Measurements from ENCODE around the gene NUP160. TPM values are rescaled to one million over a fixed set of nuclear protein-coding genes. Genes with fewer than 3 reads are reported as not detected.
"Not testable (repeated sequence)": the region's sequence is repeated elsewhere in the genome, so short reads cannot be mapped to it uniquely, and the experiment has no call there.

Gene NUP160
- total RNA-seq, 3 donors from 2014 or later (not counting 1 experiment from before 2014, with no cell fraction given) = 36.6 to 53.3 (median 43.5) TPM

DNA sequence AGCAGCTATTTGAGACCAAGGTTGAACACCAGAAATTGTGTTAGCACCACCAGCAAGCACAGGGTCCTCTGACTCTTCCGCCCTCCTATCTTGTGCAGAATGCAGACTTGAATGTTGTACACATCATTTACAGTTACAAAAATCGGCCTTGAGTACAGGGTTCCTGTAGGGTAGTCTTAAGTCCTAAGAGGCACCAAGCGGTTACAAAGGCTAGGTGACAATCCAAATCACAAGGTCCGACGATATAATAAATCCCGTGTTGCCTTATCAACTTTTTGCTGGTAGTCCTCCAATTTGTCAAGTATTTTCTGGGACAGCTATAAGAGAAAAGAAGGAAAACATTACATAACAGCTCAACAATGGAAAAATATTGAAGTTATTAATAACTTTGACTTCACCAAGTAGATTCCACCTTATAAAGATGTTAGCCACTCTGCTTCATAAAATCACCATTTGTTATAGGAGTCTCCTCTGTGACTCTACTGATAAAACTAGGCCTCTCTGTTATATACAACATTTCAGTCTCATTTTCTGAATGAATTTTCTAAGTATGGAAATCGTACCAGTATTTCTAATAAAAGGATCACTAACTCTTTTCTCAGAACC is 69.2 kb downstream of the NUP160 start:
- no peak overlapping the region for H3K27ac ChIP-seq (ENCODE audit: low read length)
- no peaks in the 10 kb centered on the region for H3K27me3 ChIP-seq (ENCODE audit: control insufficient read depth, insufficient read depth, low read length)
- H3K9me3 ChIP-seq (ENCODE audit: control insufficient read depth, insufficient read depth, low read length) = no peaks in the 10 kb centered on the region
- H3K4me1 Mint-ChIP-seq = no peaks in the 10 kb centered on the region
- H3K36me3 ChIP-seq (ENCODE audit: control insufficient read depth, insufficient read depth, low read length) = peaks cover 52% of the 10 kb centered on the region
- no peak overlapping the region for H3K4me3 Mint-ChIP-seq
- intact Hi-C loops (cut with micrococcal nuclease) = no loop called here
- peaks cover 12% of the 10 kb centered on the region for H3K36me3 Mint-ChIP-seq
- TF ChIP-seq, protein P1, sequence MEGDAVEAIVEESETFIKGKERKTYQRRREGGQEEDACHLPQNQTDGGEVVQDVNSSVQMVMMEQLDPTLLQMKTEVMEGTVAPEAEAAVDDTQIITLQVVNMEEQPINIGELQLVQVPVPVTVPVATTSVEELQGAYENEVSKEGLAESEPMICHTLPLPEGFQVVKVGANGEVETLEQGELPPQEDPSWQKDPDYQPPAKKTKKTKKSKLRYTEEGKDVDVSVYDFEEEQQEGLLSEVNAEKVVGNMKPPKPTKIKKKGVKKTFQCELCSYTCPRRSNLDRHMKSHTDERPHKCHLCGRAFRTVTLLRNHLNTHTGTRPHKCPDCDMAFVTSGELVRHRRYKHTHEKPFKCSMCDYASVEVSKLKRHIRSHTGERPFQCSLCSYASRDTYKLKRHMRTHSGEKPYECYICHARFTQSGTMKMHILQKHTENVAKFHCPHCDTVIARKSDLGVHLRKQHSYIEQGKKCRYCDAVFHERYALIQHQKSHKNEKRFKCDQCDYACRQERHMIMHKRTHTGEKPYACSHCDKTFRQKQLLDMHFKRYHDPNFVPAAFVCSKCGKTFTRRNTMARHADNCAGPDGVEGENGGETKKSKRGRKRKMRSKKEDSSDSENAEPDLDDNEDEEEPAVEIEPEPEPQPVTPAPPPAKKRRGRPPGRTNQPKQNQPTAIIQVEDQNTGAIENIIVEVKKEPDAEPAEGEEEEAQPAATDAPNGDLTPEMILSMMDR (IDR thresholded peaks at IDR 0.05) = no peak
- H3K9me3 Mint-ChIP-seq = no peaks in the 10 kb centered on the region
- no peaks in the 10 kb centered on the region for H3K4me1 ChIP-seq (ENCODE audit: control insufficient read depth, insufficient read depth, low read length)
- DNase-seq (no peak), ATAC-seq (no peak)
- H3K27me3 Mint-ChIP-seq (ENCODE audit: low read depth in 2 of 2) = no peaks in the 10 kb centered on the region
- H3K4me3 ChIP-seq (ENCODE audit: low read length) = no peak overlapping the region
- WGBS (ENCODE audit: insufficient coverage) = 100% methylated on average over 6 of the region's 7 CpGs
- no peak overlapping the region for H3K27ac Mint-ChIP-seq

DNA sequence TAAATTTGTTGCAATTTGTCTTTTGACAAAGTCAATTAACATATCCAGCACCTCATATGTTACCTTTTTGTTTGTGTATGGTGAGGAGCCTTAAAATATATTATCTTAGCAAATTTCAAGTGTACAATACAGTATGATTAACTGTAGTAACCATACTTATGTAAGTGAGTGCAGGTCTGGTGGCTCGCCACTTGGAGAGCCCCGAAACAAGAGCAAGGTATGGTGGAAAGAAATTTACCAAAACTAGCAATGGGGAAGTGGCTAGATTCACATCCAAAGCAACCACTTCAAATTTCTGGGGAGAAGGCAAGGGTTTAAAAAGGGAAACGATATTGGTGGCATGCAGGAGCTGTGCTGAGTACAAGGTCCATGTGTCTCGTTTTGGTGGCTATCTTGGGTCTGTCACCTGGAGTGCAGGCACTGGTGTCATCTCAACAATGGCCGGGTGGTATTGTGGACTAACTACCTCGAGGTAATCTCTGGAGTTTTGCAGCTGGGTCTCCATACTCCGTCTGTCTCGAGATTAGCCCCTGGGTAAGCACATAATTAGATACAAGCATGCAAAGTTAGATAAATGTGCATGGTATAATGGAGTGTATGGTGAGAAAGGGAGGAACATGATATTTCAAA is 72.8 kb downstream of the NUP160 start:
- TF ChIP-seq, protein P1 (IDR thresholded peaks at IDR 0.05) = no peak
- WGBS (ENCODE audit: insufficient coverage) = 90% methylated on average over 8 of the region's 8 CpGs
- H3K4me1 ChIP-seq (ENCODE audit: control insufficient read depth, insufficient read depth, low read length) = no peaks in the 10 kb centered on the region
- Mint-ChIP-seq H3K36me3 (peaks cover 8% of the 10 kb centered on the region), H3K9me3 (no peaks in the 10 kb centered on the region), H3K27ac (no peak overlapping the region), H3K4me3 (no peak overlapping the region), H3K27me3 (ENCODE audit: low read depth in 2 of 2) (no peaks in the 10 kb centered on the region), H3K4me1 (no peaks in the 10 kb centered on the region)
- ATAC-seq = no peak
- DNase-seq = no peak
- peaks cover 29% of the 10 kb centered on the region for H3K36me3 ChIP-seq (ENCODE audit: control insufficient read depth, insufficient read depth, low read length)
- H3K27me3 ChIP-seq (ENCODE audit: control insufficient read depth, insufficient read depth, low read length) = no peaks in the 10 kb centered on the region
- no peaks in the 10 kb centered on the region for H3K9me3 ChIP-seq (ENCODE audit: control insufficient read depth, insufficient read depth, low read length)
- no peak overlapping the region for H3K4me3 ChIP-seq (ENCODE audit: low read length)
- no peak overlapping the region for H3K27ac ChIP-seq (ENCODE audit: low read length)
- intact Hi-C loops (cut with micrococcal nuclease) = no loop called here

DNA sequence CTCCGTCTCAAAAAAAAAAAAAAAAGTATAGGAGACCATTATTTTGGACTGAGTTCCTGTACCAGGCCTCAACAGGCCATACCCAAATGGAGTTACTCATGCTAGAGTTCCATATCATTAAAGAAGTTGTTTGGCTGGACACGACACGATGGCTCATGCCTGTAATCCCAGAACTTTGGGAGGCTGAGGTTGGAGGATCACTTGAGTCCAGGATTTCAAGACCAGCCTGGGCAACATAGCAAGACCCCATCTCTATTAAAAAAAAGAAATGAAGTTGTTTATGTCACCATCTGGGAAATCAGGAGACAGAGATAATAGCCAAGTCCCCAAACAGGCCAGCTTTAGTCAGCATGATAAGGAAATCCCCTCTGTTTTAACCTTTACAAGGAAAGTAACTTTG is 74.3 kb downstream of the NUP160 start:
- Mint-ChIP-seq H3K27ac (no peak overlapping the region), H3K27me3 (ENCODE audit: low read depth in 2 of 2) (no peaks in the 10 kb centered on the region), H3K4me3 (no peak overlapping the region), H3K36me3 (peaks cover 1% of the 10 kb centered on the region), H3K4me1 (no peaks in the 10 kb centered on the region), H3K9me3 (no peaks in the 10 kb centered on the region)
- no peaks in the 10 kb centered on the region for H3K9me3 ChIP-seq (ENCODE audit: control insufficient read depth, insufficient read depth, low read length)
- H3K27ac ChIP-seq (ENCODE audit: low read length) = no peak overlapping the region
- intact Hi-C loops (cut with micrococcal nuclease) = no loop called here
- H3K36me3 ChIP-seq (ENCODE audit: control insufficient read depth, insufficient read depth, low read length) = peaks cover 17% of the 10 kb centered on the region
- TF ChIP-seq, protein P1 (IDR thresholded peaks at IDR 0.05) = no peak
- H3K27me3 ChIP-seq (ENCODE audit: control insufficient read depth, insufficient read depth, low read length) = no peaks in the 10 kb centered on the region
- 100% methylated on average over 3 of the region's 3 CpGs for WGBS (ENCODE audit: insufficient coverage)
- no peak overlapping the region for H3K4me3 ChIP-seq (ENCODE audit: low read length)
- no peaks in the 10 kb centered on the region for H3K4me1 ChIP-seq (ENCODE audit: control insufficient read depth, insufficient read depth, low read length)
- ATAC-seq (no peak), DNase-seq (no peak)

DNA sequence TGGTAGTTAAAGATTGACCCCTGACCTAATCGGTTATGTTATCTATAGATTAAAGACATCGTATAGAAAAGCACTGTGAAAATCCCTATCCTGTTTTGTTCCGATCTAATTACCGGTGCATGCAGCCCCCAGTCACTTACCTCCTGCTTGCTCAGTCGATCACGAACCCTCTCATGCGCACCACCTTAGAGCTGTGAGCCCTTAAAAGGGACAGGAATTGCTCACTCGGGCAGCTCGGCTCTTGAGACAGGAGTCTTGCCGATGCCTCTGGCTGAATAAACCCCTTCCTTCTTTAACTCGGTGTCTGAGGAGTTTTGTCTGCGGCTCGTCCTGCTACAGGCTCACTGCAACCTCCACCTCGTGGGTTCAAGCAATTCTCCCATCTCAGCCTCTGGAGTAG is 78.6 kb downstream of the NUP160 start:
- WGBS (ENCODE audit: insufficient coverage) = 93% methylated on average over 14 of the region's 14 CpGs

More for the DNA sequence above, 78.6 kb downstream of the NUP160 start:
- Mint-ChIP-seq H3K4me3 (peak overlapping the region; percentile 37), H3K27ac (peak overlapping the region in 1 of 2 donors; percentile 51), H3K4me1 (peaks cover 23 to 28% of the 10 kb centered on the region in 2 donors)
- H3K27me3 ChIP-seq (ENCODE audit: control insufficient read depth, insufficient read depth, low read length); H3K27me3 Mint-ChIP-seq (ENCODE audit: low read depth in 2 of 2); H3K4me3 ChIP-seq (ENCODE audit: low read length); H3K36me3 ChIP-seq (ENCODE audit: control insufficient read depth, insufficient read depth, low read length); H3K36me3 Mint-ChIP-seq; H3K27ac ChIP-seq (ENCODE audit: low read length); H3K9me3 Mint-ChIP-seq; ATAC-seq; H3K9me3 ChIP-seq (ENCODE audit: control insufficient read depth, insufficient read depth, low read length); DNase-seq: not testable (repeated sequence)
- H3K4me1 ChIP-seq (ENCODE audit: control insufficient read depth, insufficient read depth, low read length) = peaks cover 21% of the 10 kb centered on the region
- intact Hi-C loops (cut with micrococcal nuclease) = loop anchor here (5.0 kb wide), 1 partner anchor 233 kb away; no protein-coding TSS in a partner anchor

All from natural killer cell (primary cell).